GM18519 (cell line): ENCODE measurements around the gene LMLN.
"Not testable (repeated sequence)": the region's sequence is repeated elsewhere in the genome, so short reads cannot be mapped to it uniquely, and the experiment has no call there.

Source experiments
- ATAC-seq: cut with Tn5 transposase; IDR thresholded peaks from one replicate; pipeline ENCODE4 v1.9.1; 2021; ENCODE audit warnings: mild to moderate bottlenecking, moderate library complexity; ENCODE audit not compliant: unreplicated experiment, low FRiP score

Gene LMLN

DNA sequence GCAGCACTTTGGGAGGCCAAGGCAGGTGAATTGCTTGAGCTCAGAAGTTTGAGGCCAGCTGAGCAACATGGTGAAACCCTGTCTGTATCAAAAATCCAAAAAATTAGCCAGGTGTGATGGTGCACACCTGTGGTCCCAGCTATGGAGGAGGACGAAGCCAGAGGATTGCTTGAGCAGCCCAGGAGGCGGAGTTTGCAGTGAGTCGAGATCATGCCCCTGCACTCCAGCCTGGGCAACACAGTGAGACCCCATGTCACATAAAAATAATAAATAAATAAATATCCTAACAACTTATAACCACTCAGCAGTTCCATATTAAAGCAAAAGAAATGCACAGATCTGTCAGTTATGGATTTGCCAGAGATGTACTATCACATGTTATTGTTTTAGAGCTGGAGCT, 62.6 kb downstream of the LMLN start:
- ATAC-seq = no peak

DNA sequence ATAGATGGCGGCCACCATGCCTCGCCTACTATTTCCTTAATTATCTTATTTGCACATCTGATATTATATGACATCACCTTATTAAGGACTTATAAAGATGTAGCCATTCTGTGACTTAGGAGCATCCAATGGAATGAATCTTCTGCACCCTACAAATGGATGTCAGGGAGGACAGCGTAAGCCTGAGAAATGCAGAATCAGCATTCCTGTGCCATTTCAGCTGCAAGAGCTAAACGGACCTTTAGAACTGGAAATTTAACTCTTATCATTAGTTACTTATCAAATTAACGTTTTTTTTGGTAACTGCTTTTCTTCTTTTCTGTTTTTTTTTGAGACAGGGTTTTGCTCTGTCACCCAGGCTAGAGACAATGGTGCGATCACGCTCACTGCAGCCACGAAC, 65.6 kb downstream of the LMLN start:
- ATAC-seq = no peak

DNA sequence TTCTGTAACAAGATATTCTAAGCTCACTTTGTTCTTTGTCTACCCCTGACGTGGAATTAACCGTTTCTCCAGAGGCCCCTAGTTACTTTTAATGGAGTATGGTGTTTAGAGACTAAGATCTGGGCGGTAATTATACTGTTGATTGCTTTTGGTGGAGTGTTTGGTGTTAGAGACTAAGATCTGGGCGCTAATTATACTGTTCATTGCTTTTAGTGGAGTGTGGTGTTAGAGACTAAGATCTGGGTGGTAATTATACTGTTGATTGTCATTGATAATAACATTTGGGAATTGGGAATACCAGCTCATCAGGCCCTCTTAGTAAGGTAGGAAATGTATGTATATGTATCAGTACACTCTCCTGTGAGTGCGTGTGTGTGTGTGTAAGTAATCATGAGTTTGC, 66.6 kb downstream of the LMLN start:
- no peak for ATAC-seq

DNA sequence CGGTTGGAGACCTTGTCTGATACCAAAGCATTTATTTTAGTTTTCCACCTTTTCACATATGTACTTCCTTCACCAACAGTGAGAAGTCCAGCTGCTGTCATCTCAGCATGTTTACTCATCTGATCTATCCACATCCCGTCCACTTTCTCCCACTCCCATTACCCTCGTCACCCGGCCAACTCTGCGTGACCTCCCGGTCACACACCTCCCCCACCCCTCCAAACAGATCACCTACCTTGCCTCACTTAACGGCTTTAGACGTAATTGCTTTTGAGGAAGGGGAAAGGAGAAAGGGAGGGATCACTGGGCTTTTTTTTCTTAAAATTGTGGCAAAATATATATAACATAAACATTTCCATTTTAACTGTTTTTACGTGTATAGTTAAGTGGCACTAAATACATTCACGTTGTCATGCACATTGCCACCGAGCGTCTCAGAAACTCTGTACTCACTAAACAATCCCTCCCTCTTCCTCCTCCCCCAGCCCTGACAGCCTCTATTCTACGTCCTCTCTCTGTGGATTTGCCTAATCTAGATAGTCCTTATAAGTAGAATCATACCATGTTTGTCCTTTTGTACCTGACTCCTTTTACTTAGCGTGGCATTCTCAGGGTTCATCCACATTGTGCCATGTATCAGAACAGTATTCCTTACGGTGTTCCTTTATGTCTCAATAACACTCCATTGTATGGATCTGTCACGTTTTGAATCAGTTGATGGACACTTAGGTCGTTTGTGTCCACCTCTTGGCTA, 67.2 kb downstream of the LMLN start:
- ATAC-seq = no peak

DNA sequence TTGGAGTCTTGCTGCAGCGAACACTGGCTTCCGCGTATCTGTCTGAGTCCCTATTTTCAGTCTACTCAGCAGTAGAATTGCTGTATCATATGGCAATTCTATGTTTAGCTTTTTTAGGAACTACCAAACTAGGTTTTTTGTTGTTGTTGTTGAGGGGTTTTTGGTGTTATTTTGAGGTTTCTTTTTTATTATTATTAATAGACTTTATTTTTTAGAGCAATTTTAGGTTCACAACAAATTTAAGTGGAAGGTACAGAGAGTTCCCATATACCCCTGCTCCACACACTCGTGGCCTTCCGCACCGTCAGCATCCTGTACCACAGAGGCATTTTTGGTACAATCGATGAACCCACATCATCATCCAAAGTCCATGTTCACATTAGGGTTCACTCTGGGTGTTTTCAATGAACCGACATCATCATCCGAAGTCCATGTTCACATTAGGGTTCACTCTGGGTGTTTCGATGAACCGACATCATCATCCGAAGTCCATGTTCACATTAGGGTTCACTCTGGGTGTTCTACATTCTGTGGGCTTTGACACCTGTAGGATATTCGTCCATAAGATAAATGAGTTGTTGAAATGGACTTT, 67.9 kb downstream of the LMLN start:
- no peak for ATAC-seq

DNA sequence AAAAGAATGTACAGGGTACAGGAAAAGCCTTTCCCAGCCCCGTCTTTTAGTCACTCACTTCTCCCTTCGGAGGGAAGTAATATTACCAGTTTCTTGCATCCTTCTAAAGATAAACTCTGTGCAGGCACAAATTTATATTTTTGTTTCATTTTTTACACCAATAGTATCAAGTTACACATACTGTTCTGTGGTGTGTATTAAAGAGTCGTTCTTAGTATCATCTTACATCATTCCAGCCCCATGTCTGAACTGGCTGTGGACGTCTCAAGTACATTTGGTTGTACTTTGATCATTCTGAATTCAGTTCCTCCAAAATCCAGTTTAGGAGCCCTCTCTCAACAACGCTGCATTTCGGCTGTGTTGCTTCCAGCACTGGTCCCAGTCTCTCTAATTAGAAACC, 68.7 kb downstream of the LMLN start:
- no peak for ATAC-seq

DNA sequence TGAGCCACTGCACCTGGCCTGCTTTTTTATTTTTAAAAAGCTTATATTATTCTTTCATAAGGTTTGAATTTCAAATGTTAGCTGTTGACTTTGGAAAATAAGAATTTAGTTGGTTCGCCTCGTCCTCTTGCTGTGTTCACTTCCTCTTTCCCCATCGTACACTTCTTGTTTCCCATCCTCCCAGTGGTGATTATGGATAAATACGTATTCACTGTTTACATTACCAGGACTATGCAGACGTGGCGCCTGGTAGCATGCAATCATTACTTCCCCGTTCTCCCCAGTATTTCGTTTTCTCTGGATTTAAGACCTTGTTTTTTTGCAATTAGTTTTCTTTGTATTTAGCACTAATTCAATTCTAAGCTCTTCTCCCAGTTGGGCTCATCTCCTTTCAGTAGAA, 70.1 kb downstream of the LMLN start:
- no peak for ATAC-seq

DNA sequence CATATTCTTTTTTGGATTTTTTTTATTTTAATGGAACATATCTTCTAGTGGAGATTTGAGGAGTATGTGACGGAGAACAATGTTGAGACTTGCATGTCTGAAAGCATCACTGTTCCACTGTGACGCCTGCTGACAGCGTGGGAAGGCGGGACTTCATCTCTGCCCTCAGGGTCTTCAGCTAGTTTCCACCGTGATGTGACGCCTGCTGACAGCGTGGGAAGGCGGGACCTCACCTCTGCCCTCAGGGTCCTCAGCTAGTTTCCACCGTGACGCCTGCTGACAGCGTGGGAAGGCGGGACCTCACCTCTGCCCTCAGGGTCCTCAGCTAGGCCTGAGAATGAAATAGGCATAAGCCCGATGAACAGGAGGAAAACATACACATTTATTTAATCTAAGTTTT, 70.7 kb downstream of the LMLN start:
- ATAC-seq = no peak

DNA sequence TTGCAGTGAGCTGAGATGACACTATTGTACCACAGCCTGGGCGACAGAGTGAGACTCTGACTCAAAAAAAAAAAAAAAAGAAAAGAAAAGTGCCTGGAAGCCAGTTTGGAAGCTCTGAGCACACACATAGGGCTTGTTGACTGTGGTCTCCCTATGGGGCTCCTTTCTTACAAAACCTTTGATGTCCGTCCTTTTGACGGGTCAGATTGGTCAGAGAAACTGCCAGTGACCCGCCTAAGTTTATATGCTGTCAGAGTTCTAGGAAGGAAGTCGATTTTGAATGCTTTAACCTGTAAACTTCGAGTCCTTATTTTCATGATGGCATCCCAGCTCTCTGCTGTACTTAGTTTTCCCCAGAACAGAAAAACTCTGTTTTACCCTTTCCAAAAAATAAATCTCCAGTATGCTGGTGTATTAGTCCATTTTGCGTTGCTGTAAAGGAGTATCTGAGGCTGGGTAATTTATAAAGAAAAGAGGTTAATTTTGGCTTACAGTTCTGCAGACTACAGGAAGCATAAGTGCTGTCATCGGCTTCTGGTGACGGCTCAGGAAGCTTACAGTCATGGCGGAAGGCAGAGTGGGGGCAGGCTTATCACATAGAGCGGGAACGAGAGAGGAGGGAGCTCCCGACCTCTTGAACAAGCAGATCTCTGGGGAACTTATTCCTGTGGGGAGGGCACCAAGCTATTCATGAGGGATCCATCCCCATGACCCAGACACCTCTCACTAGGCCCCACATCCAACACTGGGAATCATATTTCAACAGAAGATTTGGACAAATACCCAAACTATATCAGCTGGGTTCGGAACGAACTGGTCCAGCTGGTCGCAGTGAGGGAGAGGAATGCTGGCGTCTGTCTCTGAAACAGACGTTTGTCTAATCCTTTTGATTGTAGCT, 72.3 kb downstream of the LMLN start:
- ATAC-seq = no peak

DNA sequence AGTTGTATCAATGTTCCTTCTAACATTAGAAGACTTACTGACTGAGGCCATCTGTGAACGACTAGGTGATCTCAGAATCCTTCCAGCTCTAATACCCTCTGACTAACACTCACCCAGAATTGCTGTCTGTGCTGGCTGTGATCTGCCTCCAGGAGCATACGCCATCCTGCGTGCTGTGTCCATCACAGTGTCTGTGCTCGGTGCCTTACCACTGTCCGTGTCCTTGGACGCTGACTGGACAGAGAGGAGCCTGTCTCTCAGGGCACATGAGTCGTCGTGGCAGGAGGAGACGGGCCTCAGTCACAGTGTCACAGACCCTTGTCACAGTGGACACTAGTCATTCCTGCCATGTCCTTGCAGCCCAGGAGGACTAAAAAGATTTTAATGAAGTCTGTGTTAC, 83.1 kb downstream of the LMLN start:
- no peak for ATAC-seq

DNA sequence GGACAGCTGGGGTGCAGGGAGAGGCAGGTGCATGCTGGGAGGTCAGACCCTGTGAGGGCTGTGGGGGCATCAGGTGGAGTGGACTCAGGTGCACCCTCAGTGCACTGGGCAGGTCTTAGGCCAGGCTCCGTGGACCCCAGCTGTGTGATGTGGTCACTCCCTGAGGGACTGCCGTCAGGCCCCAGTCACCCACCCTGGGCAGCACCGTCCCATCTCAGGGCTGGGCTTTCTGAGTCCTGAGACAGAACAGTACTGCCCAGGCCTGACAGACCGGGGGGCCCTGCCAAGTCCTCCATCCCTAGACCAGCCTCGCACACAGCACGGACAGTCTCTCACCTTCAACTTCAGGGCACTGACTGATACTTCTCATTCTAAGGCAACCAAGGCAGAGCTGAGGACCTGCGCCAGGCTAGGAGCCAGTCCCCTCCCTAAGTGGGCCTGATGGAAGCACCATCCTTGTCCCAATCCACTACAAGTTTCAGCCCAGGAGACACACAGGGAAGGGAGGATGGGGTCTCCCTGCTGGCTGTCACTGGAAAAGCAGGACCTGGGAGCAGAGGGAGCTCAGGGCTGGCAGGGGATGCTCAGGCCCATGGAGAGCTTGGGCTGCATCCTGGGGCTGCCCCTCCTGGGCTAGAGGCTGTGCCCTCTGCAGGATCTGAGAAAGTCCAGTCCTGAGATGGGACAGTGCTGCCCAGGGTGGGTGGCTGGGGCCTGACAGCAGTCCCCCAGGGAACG, 86.3 kb downstream of the LMLN start:
- ATAC-seq = no peak

DNA sequence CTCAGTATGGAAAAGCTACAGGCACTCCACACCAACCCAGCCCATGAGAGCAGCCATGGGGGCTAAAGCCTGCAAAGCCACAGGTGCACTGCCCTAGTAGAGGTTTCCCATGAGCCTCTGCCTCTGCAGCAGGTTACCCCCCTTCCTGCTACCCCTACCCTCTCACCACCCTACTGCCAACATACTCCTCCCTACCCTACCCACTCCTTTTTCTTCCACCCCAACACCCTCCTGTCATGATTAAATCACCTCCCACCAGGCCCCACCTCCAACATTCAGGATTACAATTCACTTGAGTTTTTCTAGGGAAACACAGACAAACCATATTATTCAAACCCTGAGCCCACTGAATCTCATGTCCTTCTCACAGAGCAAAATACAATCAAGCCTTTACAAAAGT, 88.4 kb downstream of the LMLN start:
- ATAC-seq = no peak

DNA sequence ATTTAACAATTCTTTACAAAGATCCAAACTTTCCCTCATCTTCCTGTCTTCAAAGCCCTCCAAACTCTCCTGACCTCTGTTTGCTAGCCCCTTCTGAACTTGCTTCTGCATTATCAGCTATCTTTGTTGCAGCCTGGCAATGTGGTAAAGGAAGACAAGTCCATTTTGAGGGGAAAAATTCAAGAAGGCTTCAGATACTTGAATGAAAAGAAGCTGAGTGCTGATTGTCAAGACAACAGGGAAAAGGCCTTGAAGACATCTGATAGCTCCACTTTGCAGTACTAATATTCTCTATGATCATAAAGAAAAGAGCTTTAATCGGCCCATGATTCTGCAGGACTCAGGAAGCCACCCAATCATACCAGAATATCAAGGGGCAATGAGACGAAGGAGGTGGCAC, 91.8 kb downstream of the LMLN start:
- ATAC-seq = no peak

DNA sequence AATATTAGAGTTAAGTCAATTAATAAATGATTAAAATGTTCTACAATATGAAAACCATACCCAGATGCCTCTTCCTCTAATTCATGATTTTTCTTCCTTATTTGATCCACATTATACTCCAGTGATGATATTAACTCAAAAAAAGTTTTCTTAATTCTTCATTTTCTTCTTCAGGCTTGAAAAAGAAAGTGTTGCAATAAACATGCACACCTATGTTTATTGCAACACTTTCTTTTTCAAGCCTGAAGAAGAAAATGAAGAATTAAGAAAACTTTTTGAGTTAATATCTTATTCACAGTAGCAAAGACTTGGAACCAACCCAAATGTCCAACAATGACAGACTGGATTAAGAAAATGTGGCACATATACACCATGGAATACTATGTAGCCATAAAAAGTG, 93.4 kb downstream of the LMLN start:
- not testable (repeated sequence) for ATAC-seq

DNA sequence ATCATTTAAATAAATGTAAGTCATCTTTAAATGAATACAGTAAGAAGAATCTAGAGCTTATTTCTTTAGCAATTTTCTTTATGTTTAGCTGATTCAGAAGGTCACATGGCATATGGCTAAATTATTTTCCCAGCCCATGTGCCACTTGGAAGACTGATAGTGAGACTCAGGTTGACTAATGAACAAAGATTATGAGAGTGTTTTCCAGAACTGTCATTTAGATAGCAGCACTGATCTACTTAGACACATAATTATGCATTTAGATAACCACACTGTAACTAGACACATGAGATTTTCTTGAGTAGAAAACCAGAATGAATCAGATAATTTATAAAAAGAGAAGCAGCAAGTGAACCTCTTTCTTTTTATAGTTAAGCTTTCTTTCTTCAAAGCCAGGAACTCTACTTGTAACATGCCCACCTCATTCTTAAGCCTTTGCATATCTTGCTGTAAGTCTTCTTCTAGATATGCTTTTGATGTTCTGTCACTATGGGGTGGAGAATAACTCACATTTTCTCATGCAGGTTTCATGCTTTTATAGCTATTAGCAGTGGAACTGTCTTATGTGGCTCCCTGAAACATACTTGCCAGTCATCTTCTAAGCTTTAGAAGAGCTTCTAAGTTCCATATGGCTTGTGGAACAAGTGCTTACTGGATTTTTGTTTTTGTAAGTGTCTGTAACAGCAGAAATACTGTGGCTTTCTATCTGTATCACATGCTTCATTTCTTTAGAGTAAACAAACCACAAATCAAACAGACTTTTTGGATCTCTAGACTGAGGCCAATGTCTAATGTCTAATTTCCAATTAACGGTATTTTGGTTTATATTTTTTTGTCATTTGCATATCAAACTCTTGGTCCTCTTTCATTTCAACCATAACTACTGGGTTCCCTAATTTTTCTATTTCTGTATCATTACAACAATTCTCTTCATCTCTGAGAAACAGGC, 101.4 kb downstream of the LMLN start:
- no peak for ATAC-seq

DNA sequence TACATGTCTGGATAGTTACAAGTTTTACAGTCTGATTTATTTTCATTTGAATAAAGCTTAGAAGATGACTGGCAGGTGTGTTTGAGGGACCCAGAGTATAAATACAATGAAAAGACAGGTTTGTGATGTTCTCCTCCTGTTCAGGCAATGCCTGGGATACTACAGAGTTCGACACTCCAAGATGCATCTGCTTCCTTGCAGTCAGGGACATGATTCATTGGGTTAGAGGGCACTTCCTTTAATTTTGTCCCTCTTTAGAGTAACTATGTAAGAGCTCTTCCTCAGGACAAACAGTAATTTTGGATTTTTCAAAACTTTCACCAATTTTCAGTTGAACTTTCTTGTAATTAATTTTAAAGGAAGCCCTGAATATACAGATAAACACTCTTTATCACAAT, 102.0 kb downstream of the LMLN start:
- ATAC-seq = no peak

DNA sequence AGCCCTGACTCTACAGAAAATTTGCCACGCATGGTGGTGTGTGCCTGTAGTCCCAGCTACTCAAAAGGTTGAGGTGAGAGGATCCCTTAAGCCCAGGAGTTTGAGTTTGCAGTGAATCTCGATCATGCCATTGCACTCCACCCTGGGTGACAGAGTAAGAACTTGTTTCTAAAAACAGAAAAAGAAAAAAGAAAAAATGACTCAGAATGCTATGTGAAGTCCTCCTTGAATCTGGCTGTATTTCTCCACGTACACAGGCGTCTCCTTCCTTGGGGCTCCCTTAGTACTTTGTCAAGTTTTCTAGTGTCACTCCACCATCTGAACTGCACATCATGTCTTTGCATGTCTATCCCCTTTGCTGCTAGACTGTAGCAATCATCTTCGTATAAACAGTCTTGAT, 104.4 kb downstream of the LMLN start:
- ATAC-seq = no peak

DNA sequence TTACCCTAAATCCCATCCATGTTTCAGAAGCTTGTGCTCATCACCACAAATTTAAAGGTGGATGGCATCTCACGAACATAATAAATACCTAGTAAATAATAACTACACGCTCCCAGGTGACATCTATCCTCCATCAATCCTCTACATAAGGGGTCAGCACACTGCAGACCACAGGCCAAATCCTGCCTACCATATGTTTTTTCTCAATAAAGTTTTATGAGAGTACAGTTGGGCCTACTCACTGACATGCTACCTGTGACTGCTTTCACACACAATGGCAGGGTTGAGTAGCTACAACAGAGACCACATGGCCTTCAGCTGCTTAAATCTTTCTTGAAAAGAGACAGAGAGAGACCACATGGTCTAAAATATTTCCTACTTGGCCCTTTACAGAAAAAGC, 105.9 kb downstream of the LMLN start:
- no peak for ATAC-seq

DNA sequence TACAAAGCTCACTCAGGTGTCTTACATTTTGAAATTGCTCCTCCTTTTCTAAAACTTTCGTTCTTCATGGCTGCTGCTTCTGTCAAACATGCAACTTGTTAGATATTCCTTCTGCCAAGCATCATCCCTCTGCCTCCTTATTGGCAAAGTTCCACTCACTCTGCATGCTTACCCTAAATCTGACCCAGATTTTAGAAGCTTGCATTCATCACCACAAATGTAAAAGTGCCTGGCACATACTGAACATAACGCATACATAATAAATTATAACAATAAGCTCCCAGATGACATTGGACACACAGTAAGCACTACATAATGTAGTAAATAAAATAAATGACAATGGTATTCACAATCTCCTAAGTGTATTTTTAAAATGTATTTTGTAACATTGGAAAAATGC, 107.4 kb downstream of the LMLN start:
- no peak for ATAC-seq

DNA sequence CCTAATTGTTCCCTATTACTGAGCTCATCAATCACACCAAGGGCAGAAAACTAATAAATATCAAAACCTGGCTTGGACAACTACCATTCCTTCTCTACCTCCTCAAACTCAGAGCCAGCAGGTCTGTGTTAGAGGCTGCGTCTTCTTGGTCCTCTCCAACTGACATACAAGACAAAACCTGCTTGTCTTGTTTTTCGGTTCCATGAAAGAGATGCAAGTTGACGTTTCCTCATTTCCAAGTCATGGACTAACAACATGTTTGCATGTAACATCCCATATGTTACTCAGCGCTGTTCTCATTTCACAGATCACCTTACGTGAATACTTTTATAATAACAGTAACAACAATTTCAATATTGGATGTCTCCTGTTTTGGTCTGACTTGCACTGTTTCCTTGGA, 110.9 kb downstream of the LMLN start:
- ATAC-seq = no peak
